Measurements from ENCODE around the gene STX19. TPM values are rescaled to one million over a fixed set of nuclear protein-coding genes. Genes with fewer than 3 reads are reported as not detected.

The STX19 gene
- total and polyA plus RNA-seq, 8 donors: 1.7 to 7.5 (median 2.8) TPM

DNA sequence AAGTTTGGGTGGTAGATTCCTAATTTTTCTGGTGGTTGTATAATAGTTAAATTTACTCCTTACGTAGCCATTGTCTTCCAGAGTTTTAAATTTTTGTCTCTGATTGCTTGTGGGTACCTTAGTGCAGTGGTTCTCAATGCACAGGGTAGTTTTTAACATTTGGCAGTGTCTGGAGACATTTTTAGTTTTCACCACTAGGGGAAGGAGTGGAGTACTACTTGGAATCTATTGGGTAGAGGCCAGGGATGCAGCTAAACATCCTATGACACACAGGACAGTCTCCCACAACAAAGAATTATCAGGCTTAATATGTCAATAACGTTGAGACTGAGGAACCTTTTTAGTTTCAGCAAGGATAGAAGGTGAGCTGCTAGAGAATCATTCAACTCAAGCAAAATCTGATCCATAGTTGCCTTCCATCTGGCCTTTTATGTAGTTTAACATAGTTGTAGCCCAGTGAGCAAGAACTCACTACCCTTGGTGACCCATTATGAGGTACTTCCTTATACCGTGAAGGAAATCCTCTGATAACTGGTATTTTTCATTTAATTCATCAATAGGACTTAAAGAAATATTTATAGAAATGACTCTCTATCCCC is 8.6 kb upstream of the STX19 start:
- no peak for FAIRE-seq
- TF ChIP-seq, protein P1, sequence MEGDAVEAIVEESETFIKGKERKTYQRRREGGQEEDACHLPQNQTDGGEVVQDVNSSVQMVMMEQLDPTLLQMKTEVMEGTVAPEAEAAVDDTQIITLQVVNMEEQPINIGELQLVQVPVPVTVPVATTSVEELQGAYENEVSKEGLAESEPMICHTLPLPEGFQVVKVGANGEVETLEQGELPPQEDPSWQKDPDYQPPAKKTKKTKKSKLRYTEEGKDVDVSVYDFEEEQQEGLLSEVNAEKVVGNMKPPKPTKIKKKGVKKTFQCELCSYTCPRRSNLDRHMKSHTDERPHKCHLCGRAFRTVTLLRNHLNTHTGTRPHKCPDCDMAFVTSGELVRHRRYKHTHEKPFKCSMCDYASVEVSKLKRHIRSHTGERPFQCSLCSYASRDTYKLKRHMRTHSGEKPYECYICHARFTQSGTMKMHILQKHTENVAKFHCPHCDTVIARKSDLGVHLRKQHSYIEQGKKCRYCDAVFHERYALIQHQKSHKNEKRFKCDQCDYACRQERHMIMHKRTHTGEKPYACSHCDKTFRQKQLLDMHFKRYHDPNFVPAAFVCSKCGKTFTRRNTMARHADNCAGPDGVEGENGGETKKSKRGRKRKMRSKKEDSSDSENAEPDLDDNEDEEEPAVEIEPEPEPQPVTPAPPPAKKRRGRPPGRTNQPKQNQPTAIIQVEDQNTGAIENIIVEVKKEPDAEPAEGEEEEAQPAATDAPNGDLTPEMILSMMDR (IDR thresholded peaks at IDR 0.05): peak in 2 of 4 donors; percentile 16 to 26
- no peak overlapping the region for H3K4me3 ChIP-seq
- H3K27ac ChIP-seq: no peak overlapping the region
- H3K36me3 ChIP-seq: no peaks in the 10 kb centered on the region
- intact Hi-C loops (cut with DNase I): no loop called here
- no peak for DNase-seq
- ATAC-seq: peak in 2 of 4 donors; percentile 40 to 66
- H3K27me3 ChIP-seq: no peaks in the 10 kb centered on the region
- no peaks in the 10 kb centered on the region for H3K9me3 ChIP-seq
- no peaks in the 10 kb centered on the region for H3K4me1 ChIP-seq
- WGBS, 2 donors: 75 to 86% methylated on average over 3 of the region's 3 CpGs

DNA sequence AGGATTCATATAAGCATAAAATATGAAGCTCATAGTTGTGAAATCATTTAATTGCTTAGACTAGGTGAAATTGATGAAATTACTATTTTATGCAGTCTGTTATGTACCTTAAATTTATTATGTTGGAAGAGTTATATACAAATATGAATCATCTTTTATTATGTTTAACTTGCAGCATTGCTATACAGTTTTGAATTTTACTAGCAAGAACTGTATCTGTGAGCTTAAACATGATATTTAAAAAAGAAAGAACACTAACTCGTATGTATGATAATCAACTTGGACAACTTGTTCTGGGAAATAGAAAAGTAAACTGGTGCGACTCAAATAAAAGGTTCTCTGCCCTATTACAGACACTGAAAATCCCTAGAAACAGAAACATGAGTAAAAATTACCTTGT is 1.8 kb downstream of the STX19 start:
- DNase-seq (no peak), FAIRE-seq (peak; percentile 95), ATAC-seq (no peak)
- 9 to 13% methylated on average over 2 of the region's 2 CpGs for WGBS, 2 donors
- Histone ChIP-seq H3K9me3 (no peaks in the 10 kb centered on the region), H3K4me3 (peak overlapping the region in 3 of 4 donors; percentile 3 to 47 (median 35)), H3K27me3 (no peaks in the 10 kb centered on the region), H3K4me1 (peaks cover 0 to 27% (median 9%) of the 10 kb centered on the region in 3 donors), H3K36me3 (no peaks in the 10 kb centered on the region), H3K27ac (peak overlapping the region in 1 of 4 donors; percentile 11)
- intact Hi-C loops (cut with DNase I): no loop called here
- TF ChIP-seq, protein P1 (IDR thresholded peaks at IDR 0.05): no peak

DNA sequence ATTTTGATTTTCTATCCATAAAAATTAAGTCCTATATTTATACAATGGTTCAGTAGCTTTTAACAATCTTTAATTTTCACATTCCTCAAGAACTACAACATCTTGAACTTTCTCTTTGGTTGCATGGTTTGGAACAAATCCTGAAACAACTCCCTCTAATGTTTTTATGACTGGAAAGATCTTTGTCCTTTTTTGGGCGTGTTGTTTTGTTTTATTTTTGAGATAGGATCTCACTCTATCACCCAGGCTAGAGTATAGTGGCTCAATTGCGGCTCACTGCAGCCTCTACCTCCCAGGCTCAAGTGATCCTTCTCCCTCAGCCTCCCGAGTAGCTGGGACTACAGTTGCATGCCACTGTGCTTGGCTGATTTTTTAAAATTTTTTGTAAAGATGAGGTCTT is 4.0 kb downstream of the STX19 start:
- WGBS, 2 donors: 76 to 89% methylated on average over 3 of the region's 3 CpGs
- Histone ChIP-seq H3K4me3 (no peak overlapping the region), H3K36me3 (no peaks in the 10 kb centered on the region), H3K9me3 (no peaks in the 10 kb centered on the region), H3K4me1 (peaks cover 0 to 30% (median 13%) of the 10 kb centered on the region in 3 donors), H3K27me3 (no peaks in the 10 kb centered on the region), H3K27ac (no peak overlapping the region)
- peak; percentile 39 for FAIRE-seq
- DNase-seq: no peak
- intact Hi-C loops (cut with DNase I): no loop called here
- ATAC-seq: no peak
- TF ChIP-seq, protein P1 (IDR thresholded peaks at IDR 0.05): no peak

DNA sequence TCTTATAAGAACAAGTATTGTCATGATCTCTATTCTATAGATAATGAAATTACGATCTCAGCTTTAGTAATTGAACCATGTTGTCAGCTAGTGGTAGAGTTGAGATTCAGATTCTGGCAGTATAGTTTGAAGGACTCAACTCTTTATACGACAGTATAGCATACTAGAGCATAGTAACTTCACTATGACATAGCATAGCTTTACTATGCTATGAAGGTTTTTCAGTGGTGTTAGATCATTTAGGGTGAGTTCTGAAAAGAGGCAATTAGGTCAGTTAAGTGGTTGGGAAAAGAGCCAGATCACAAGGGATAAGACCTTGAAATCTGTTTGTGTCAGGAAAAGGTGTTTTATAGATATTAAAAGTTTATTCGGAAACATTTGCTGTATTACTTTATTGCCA is 8.1 kb downstream of the STX19 start:
- H3K4me1 ChIP-seq: peaks cover 0 to 9% (median 7%) of the 10 kb centered on the region in 3 donors
- no peaks in the 10 kb centered on the region for H3K36me3 ChIP-seq
- FAIRE-seq: no peak
- TF ChIP-seq, protein P1 (IDR thresholded peaks at IDR 0.05): no peak
- peak in 3 of 4 donors; percentile 31 to 59 (median 48) for ATAC-seq
- WGBS, 2 donors: 46 to 56% methylated on average over 3 of the region's 3 CpGs
- no peak overlapping the region for H3K4me3 ChIP-seq
- DNase-seq: no peak
- intact Hi-C loops (cut with DNase I): no loop called here
- H3K9me3 ChIP-seq: no peaks in the 10 kb centered on the region
- no peak overlapping the region for H3K27ac ChIP-seq
- no peaks in the 10 kb centered on the region for H3K27me3 ChIP-seq

DNA sequence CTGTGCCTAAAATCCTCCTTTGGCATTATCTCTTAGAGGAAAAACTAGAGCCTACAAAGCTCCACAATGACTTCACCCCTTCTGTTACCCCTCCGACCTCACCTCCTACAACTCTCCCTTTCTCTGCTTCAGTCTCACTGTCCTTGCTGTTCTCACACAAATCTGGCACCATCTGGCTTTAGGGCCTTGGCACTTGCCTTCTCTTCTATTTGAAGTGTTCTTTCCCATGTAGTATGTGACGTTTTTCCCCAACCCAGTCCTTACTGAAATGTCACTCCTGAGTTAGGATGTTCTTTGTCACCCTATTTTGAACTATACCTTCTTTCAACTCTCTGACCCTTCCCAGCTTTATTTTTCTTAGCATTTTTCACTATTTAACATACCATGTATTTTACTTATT is 8.7 kb downstream of the STX19 start:
- intact Hi-C loops (cut with DNase I): loop anchor here in 1 of 3 donors (10.0 kb wide), 1 partner anchor 45 kb away; the partner anchor contains the start of genes DHFR2 and NSUN3
- ATAC-seq (peak in 3 of 4 donors; percentile 15 to 43 (median 29)), DNase-seq (no peak), FAIRE-seq (no peak)
- H3K27ac ChIP-seq: no peak overlapping the region
- H3K4me1 ChIP-seq: peaks cover 0 to 9% (median 4%) of the 10 kb centered on the region in 3 donors
- TF ChIP-seq, protein P1 (IDR thresholded peaks at IDR 0.05): no peak
- no peak overlapping the region for H3K4me3 ChIP-seq
- no peaks in the 10 kb centered on the region for H3K27me3 ChIP-seq
- no peaks in the 10 kb centered on the region for H3K36me3 ChIP-seq
- WGBS, 2 donors: 74 to 76% methylated on average over 2 of the region's 2 CpGs
- H3K9me3 ChIP-seq: no peaks in the 10 kb centered on the region
